HG03558 (cell line): ENCODE results near the gene TRMT44.
"Not testable (repeated sequence)": the region's sequence is repeated elsewhere in the genome, so short reads cannot be mapped to it uniquely, and the experiment has no call there.

Experiments used
- ATAC-seq: cut with Tn5 transposase; IDR thresholded peaks from one replicate; pipeline ENCODE4 v1.9.1; 2021; ENCODE audit warnings: moderate number of reproducible peaks; ENCODE audit not compliant: unreplicated experiment; ENCODE audit errors: extremely low read depth

The TRMT44 gene

DNA sequence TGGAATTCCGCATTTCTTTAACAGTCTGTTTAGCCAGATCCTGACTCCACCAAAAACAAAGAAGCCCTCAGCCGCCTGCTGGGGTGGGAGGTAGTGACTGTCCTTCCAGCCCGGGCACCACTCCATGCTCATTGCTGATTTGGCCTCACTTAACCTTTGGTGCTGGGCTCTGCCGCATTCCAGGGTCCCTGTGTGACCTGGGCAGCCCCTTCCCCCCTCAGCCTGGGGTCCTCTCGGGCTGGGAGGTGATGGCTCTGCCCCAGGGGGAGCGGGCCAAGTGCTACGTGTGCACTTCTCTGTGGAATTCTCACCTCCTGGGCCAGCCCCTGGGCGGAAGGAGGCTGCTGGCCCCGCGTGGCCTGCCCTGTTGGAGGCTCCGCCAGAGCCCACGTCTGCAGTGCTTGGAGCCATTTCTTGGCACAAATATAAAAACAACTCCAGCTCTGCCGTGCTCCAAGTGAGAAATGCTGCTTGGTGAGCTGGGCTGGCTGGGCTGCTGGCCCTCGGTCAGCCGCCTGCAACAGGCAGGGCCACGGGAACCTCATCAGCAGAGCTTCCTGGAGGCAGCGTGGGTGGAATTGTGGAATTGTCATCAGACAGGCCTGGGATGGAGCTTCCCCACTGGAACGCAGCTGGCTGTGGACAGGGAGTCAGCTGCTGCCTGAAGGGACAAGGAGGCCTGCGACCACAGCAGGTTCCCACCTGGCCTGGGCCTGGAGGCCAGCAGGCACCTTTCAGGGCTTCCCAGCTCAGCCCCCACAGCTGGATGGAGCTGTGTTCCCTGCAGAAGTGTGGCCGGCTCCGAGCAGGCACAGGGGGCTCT lies 66.0 kb downstream of the TRMT44 start:
- no peak for ATAC-seq

DNA sequence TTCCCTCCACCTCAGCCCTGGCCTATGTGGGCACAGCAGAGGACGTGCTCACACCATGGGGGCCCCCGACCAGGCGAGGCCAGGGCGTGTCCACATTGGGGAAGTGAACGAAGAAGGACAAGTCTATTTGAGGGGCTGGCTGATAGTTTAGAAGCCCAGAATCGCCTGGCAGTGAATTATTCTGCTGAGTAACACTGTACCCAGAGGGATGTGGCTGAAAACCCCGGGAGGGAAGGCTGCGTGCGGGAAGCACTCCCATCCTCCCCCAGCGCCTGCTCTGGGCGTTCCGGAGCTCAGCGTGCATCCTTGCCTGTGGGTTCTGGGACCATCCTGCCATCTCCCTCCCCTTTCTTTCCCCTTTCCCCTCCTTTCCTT lies 66.6 kb downstream of the TRMT44 start:
- ATAC-seq, result no peak

DNA sequence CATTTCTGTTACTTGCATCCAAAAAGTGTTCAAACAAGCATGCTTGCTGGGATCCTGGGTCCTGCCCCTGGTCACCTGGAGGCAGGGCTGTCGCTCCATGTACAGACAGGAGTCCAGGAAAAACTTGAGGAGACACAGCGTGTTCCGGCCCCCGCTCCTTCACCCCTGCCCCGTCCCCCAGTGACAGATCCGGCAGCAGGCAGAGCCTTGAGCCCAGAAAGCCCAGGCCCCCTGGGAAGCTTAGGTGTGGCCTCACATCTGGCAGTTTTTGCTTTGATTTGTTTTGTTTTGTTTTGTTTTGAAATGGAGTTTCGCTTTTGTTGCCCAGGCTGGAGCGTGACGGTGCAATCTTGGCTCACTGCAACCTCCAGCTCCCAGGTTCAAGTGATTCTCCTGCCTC lies 67.0 kb downstream of the TRMT44 start:
- ATAC-seq, result no peak

DNA sequence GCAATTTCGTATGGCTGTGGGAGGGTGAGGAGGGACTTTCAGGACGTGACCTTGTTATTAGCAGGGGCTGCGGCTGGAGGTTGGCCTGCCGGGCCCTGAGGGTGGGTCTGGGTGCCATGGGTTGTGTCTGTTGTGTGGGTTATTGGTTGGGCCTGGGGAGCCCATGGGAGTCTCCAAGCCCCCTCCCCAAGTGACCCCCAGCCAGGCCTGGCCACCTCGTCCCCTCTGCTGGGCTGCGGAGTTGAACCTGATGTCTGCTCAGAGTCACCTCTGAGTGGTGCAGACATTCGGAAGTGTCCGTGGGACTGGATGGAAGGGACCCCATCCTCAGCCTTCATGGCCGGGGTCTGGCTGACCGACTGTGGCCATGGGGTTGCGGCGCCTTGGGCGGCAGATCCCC lies 67.7 kb downstream of the TRMT44 start:
- no peak for ATAC-seq

DNA sequence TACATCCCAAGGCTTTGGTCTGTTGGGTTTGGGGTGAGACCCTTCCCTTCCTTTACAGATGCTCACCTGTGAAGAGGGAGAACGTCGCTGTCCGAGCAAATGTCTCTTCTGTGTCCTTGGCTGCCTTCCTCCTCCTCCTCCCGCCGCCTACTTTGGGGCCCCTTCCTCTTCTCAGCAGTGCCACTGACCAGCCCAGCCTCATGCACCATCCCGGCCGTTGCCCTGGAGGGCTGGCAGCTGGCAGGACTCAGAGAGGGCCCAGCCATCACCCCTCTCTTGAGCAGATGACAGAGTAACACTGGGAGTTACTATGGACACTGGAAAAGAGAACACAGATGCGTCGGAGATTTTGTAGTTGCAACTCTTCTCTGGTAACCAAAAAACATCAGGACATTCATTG lies 68.2 kb downstream of the TRMT44 start:
- no peak for ATAC-seq

DNA sequence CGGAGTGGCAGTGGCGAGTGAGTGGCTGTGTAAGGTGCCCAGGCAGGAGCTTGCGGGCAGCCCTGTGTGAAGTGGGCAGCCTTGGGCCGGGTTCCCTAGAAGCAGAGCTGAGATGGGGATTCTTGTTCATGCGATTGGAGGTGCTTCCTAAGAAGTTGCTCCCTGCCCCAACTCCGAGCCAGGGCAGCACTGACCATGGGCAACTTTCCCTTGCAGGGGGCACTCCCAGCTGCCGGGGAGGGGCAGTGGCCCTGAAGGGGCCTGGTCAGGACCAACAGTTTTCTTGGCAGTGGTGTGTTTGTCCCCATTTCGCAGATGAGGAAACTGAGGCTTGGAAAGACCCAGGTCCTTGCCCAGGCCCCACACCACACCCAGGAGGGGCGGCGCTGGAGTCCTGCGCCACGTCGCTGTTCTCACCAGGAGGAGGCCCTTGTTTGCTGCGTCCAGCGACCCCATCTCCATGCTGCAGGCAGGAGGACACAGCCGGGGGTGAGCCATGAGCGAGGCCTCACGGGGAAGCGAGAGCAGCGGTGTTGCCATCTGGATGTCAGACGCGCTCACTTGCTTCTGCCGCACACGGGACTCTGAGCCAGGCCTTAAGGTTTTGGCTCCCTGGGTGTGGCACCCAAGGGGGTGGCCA lies 68.9 kb downstream of the TRMT44 start:
- no peak for ATAC-seq

DNA sequence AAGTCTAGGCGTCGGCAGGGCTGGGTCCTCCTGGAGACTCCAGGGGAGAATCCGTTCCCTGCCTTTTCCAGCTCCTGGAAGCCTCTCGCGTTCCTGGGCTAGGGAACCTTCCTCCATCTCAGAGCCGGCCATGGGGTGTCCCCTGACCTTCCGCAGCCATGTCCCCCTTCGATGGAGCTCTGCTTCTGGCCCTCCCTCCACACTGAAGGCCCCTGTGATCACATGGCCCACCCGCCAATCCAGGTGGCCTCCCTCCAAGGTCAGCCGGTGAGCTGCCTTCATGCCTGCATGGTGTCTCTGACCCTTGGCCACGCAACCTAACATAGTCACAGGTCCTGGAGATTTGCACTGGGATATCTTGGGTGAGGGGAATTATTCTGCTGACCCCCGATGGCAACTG lies 69.6 kb downstream of the TRMT44 start:
- ATAC-seq, result no peak

DNA sequence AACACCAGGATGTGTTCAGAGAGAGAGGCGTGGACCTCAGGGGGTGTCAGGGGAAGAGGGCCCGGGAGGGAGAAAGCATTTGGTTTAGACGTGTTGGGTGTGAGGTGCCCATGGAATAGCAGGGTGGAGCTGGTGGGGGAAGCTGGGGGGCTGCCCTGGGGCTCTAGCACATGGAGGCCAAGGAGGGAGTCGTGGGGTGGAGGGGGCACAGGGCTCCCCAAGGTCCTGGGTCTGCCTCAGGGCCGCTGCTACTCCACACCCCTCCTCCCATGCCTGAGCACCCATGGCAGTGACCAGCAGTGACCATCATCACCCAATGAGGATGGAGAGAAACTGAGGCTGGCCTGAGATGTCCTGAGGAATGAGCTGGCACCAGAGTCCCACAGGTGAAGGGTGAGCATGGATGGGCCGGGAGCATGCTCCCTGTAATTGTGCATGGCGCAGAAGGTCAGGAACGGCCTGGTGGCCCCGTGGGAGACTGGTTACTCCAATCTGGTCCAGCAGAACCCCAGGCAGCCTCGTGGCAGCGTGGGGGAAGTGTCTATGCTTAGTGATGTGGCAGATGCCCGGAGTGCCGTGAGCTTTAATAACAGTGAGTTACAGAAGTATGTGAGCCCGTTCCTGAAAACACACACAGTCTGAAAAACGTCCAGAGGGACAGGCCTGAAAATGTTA lies 70.2 kb downstream of the TRMT44 start:
- no peak for ATAC-seq

DNA sequence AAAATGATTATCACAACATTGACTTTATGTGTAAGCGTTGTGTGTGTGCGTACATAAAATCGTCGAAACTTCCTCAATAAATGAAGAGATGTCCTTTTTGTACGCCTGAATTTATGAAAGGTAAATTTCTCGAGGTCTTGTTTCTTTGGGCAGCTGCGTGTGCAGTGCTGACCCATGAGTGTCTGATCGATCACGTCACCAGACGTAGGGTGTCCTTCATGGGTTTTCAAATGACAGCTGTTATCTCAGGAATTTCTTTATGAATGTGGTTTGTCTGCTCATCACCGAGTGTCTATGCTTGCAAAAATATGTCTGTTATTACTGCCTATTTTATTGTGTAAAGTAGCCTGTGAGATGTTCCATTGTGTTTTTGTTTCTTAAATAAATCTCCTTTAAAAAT lies 71.9 kb downstream of the TRMT44 start:
- no peak for ATAC-seq

DNA sequence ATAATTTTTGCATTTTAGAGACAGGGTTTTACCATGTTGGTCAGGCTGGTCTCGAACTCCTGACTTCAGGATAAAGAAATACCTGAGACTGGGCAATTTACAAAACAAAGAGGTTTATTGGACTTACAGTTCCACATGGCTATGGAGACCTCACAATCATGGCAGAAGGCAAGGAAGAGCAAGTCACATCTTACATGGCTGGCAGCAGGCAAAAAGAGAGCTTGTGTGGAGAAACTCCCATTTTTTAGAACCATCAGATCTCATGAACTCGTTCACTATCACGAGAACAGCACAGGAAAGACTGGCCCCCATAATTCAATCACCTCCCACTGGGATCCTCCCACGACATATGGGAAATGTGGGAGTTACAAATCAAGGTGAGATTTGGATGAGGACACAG lies 72.5 kb downstream of the TRMT44 start:
- not testable (repeated sequence) for ATAC-seq

DNA sequence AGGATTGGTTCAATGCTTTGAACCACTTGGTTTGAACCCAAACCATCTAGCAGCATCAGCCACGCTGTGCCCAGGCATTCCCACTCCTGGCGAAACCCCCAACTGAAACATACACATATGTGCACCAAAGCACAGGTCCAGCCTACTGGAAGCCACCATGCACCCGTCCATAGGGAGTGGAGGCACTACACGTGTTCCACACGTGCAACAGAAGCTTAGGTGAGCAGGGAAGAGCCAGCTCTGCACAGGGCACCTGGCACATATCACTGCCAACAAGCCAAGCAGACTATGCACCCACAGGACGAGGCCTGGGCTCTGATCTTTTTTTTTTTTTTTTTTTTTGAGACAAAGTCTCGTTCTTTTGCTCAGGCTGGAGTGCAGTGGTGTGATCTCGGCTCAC lies 73.4 kb downstream of the TRMT44 start:
- no peak for ATAC-seq

DNA sequence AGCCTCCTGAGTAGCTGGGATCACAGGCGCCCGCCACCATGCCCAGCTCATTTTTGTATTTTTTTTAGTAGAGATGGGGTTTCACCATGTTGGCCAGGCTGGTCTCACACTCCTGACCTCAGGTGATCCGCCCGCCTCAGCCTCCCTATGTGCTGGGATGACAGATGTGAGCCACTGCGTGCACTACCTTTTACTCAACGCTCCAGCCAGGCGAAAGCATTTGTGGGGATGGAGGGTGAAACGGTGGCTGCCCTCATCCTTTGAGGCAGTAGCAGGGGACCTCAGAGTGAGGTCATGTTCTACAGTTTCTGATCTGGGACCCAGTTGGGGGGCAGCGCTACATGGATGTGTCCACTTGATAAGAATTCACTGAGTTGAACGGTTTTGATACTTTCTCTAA lies 73.8 kb downstream of the TRMT44 start:
- ATAC-seq, result no peak

DNA sequence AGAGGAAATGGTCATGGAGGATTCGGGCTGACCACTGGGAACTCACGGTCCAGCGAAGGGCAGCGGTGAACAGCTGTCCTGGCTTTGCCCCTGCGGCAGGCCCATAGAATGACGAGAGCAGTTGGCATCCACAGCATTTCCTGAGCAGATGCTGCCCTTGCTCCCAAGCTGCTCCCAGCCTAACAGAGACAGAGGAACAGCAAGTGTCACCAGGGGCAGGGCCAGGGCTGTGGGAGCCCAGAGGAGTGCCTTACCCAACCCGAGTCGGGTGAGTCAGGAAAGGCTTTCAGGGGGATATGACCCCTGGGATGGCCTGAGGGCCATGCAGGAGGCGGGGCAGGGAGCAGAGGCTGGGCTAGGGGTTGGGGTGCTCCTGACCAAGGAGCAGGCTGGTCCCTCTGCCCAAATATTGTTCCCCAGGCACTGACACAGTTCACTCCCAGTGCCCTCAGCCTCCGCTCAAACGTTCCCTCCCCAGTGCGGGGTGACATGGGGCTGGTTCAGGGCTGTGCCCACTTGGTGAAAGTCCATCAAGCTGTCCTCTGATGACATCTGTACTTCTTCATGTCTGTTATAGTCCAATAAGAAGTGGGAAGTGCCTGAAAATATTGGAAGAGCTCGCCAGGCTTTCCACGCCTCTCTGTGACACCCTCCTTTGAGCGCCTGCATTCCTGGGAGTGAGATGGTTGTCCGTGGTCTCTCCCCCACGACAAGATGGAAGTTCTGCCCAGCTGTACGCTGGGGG lies 74.9 kb downstream of the TRMT44 start:
- ATAC-seq, result no peak

DNA sequence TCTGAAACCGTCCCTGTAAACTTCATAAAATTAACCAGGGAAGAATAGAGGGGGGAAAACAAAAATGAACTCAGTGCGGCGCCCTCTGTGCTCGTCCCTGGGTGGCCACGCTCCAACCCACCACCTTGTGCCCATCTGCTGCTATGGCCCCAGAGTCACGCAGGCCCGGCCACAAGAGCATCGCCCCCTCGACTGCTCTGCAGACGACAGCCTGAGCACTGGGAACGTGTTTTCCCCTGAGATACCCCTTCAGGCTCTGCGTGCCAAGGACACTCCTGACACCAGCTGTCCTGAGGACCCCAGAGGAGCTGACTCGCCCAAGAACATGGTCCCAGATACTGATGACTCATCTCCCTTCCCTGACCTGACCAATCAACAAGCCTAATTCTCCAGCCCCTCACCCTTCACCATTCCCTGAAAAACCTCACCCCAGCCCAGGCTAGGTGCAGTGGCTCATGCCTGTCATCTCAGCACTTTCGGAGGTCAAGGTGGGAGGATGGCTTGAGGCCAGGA lies 75.5 kb downstream of the TRMT44 start:
- no peak for ATAC-seq

DNA sequence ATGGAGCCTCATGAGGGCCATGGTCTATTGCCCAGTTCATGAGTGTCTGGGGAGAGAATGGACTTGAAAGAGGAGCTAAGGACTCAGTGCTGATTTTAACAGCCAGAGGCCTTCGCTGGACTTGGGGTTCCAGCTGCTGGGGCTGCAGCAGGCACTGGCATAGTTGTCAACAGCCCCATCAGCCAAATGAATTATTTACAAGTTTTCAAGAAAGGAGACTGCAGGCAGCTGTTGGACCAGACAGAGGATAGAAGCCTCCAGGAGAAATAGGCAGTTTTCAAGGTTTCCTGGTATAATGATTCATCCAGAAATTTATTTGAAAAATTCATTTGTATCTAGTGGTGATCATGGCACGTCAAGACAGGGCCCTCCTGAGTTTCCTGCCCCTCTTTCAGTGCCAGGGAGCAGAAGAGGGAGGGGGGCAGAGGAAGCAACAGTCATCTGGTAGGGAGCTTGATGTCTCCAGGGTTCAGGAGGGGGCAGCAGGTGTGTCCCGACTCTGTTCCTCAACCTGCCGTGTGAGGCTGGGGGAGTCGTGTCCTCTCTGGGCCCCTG lies 76.5 kb downstream of the TRMT44 start:
- ATAC-seq, result no peak

DNA sequence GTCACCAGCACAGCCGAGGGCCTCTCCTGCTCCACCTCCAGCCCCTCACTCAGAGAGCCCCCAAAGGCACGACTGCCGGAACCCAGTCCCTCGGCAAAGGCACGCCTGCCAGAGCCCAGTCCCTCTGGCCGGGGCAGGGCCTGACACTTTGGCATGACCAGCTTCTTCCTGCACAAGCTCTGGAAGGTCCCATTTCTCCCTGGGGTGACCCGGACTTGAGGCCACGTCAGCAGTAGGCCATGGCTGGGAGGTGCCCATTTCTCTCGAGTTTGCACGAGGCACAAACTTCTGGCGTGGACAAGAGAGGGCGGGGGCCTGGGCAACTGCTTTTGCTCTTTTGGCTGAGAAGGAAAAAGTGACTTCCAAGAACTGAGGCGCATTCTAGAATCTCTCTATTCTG lies 77.4 kb downstream of the TRMT44 start:
- ATAC-seq, result no peak

DNA sequence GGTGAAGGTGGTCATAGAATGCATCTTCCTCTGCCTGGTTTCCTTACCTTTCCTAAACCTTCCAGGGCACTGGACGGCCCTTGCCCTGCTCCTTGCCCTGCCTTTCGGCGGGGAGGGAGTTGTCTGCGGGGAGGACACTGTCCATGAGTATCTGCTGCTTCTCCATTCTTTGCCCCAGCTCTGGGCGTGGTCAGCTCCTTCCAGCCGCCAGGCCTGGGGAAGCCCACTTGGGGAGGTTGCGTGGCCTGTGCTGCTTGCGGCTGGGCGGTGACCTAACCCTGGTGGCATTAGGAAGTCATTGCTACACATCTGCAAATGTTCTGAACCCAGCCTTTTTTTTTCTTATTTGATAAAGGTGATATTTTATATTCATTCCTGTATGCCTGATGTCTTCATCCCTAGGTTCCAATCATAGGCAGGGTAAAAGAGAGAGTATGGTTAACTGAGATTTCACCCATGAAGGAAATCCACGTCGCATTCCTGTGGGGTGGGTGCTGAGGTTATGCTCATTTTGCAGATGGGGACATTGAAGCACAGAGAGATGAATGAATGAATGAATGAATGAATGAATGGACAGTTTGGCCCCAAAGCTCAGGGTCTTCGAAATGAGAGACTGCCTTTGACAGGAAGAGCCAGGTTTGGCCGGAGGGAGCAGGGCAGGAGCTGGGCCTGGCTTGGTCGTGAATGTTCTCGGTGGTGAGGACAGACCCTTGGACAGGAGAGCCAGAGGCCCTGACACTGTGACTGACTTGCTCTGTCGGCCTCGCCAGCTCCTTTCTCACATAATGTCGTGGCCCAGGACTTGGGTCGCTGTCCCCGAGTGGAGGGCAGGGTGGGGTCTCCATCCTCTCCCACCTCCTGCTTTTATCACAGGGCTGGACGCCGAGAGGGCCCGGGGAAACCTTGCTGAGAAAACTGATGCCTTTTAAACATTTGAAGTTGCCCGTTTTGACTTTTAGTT lies 81.9 kb downstream of the TRMT44 start:
- ATAC-seq, result no peak

DNA sequence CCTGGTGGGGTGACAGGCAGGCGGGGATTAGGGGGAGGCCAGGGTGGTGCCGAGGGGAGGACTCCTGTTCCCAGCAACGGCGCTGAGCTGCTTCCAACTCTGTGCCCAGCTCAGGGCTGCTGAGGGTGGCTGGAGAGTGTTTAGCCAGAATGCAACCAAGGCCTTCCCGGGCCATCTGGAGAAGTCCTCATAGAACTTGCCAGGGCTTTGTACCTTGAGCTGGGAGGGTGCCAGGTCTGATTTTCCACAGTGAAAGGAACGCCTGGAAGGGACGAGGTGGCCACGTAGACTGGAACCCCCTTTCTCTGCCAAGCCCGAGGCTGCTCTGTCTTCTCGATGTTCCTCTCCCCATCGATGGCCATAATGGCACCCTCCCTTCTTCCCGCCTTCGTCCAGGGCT lies 82.6 kb downstream of the TRMT44 start:
- no peak for ATAC-seq

DNA sequence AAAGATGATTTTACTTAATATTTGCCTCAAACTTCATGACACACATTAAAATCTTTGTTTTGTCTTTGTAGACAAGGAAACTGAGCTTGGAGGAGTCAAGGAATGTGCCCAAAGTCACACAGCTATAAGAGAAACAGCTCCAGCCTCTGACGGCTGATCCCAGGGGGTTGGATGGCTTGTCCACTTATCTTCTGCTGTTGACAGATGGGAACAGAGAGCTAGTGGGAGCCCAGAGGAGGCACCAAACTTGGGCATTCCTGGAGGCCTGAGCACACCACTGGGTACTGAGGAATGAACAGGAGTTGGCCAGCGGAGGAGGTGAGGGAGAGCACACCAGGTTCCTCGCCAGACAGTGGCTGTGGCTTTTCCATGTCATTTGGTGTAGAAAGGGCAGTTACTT lies 83.2 kb downstream of the TRMT44 start:
- no peak for ATAC-seq
